Fibroblast of the conjunctiva (primary cell): ENCODE data around the gene ADO.
"Not testable (repeated sequence)": the region's sequence is repeated elsewhere in the genome, so short reads cannot be mapped to it uniquely, and the experiment has no call there.

ENCODE experiments used
- DNase-seq: peaks from one replicate; pipeline ENCODE4 v3.0.0-alpha.2; 2010; ENCODE audit warnings: low read depth

ADO gene

GRCh38 chr10:62804356-62805230 lies at the start of gene ADO:
ADO (plus strand) TSS chr10:62804720; CDS start chr10:62805060, 340 bp downstream.
- DNase-seq = peak; percentile 63

GRCh38 chr10:62754963-62755362 lies 49.6 kb upstream of the ADO start:
- DNase-seq = no peak

- DNase-seq = no peak
Measured at GRCh38 chr10:62755662-62756653, 48.6 kb upstream of the ADO start.

GRCh38 chr10:62759599-62760175 lies 44.8 kb upstream of the ADO start:
- no peak for DNase-seq

GRCh38 chr10:62760401-62760800 lies 44.1 kb upstream of the ADO start:
- DNase-seq = no peak

GRCh38 chr10:62761115-62761514 lies 43.4 kb upstream of the ADO start:
- no peak for DNase-seq

GRCh38 chr10:62763155-62763554 lies 41.4 kb upstream of the ADO start:
- DNase-seq = no peak

GRCh38 chr10:62764011-62764410 lies 40.5 kb upstream of the ADO start:
- DNase-seq = no peak

GRCh38 chr10:62765726-62766125 lies 38.8 kb upstream of the ADO start:
- no peak for DNase-seq

GRCh38 chr10:62766386-62766785 lies 38.1 kb upstream of the ADO start:
- no peak for DNase-seq

- no peak for DNase-seq
Measured at GRCh38 chr10:62769574-62770242, 34.8 kb upstream of the ADO start.

GRCh38 chr10:62772186-62772974 lies 32.1 kb upstream of the ADO start:
- no peak for DNase-seq

GRCh38 chr10:62778125-62778524 lies 26.4 kb upstream of the ADO start:
- no peak for DNase-seq

GRCh38 chr10:62779487-62780248 lies 24.9 kb upstream of the ADO start:
- DNase-seq = no peak

GRCh38 chr10:62784537-62784936 lies 20.0 kb upstream of the ADO start:
- DNase-seq = not testable (repeated sequence)

GRCh38 chr10:62788285-62788684 lies 16.2 kb upstream of the ADO start:
- not testable (repeated sequence) for DNase-seq

GRCh38 chr10:62788861-62789467 lies 15.6 kb upstream of the ADO start:
- DNase-seq = no peak

- DNase-seq = no peak
Measured at GRCh38 chr10:62790019-62790555, 14.4 kb upstream of the ADO start.

- no peak for DNase-seq
Measured at GRCh38 chr10:62790571-62790970, 13.9 kb upstream of the ADO start.
